ENCODE results near the gene HUWE1.

HUWE1 gene

GRCh38 chrX:53639257-53639656, 47.3 kb downstream of the HUWE1 start:
- Mint-ChIP-seq H3K27ac (no peak overlapping the region), H3K4me3 (no peak overlapping the region), H3K36me3 (ENCODE audit: low read depth) (peaks cover 65% of the 10 kb centered on the region), H3K9me3 (no peaks in the 10 kb centered on the region), H3K4me1 (no peaks in the 10 kb centered on the region), H3K27me3 (ENCODE audit: low read depth) (no peaks in the 10 kb centered on the region)
- no peak for TF ChIP-seq CTCF (IDR thresholded peaks at IDR 0.05; ENCODE audit: unreplicated experiment in 3 of 3)

GRCh38 chrX:53637479-53637878, 49.0 kb downstream of the HUWE1 start:
- no peak overlapping the region for H3K27ac Mint-ChIP-seq
- no peak for TF ChIP-seq CTCF (IDR thresholded peaks at IDR 0.05; ENCODE audit: unreplicated experiment in 3 of 3)

GRCh38 chrX:53631156-53631555, 55.4 kb downstream of the HUWE1 start:
- Mint-ChIP-seq H3K4me1 (no peaks in the 10 kb centered on the region), H3K27me3 (ENCODE audit: low read depth) (no peaks in the 10 kb centered on the region), H3K9me3 (no peaks in the 10 kb centered on the region), H3K27ac (no peak overlapping the region), H3K36me3 (ENCODE audit: low read depth) (peaks cover 90% of the 10 kb centered on the region), H3K4me3 (no peak overlapping the region)
- no peak for TF ChIP-seq CTCF (IDR thresholded peaks at IDR 0.05; ENCODE audit: unreplicated experiment in 3 of 3)

More at GRCh38 chrX:53637479-53637878, 49.0 kb downstream of the HUWE1 start:
- no peaks in the 10 kb centered on the region for H3K4me1 Mint-ChIP-seq
- H3K4me3 Mint-ChIP-seq = no peak overlapping the region
- no peaks in the 10 kb centered on the region for H3K9me3 Mint-ChIP-seq
- peaks cover 67% of the 10 kb centered on the region for H3K36me3 Mint-ChIP-seq (ENCODE audit: low read depth)
- no peaks in the 10 kb centered on the region for H3K27me3 Mint-ChIP-seq (ENCODE audit: low read depth)

- Mint-ChIP-seq H3K4me1 (no peaks in the 10 kb centered on the region), H3K9me3 (no peaks in the 10 kb centered on the region), H3K36me3 (ENCODE audit: low read depth) (peaks cover 85% of the 10 kb centered on the region), H3K27ac (peak overlapping the region in 2 of 3 experiments; percentile 44 to 69), H3K27me3 (ENCODE audit: low read depth) (no peaks in the 10 kb centered on the region), H3K4me3 (no peak overlapping the region)
- no peak for TF ChIP-seq CTCF (IDR thresholded peaks at IDR 0.05; ENCODE audit: unreplicated experiment in 3 of 3)
Observed at GRCh38 chrX:53630261-53630660, 56.3 kb downstream of the HUWE1 start.

GRCh38 chrX:53622431-53622830, 64.1 kb downstream of the HUWE1 start:
- Mint-ChIP-seq H3K36me3 (ENCODE audit: low read depth) (peaks cover 69% of the 10 kb centered on the region), H3K27me3 (ENCODE audit: low read depth) (no peaks in the 10 kb centered on the region), H3K4me1 (no peaks in the 10 kb centered on the region), H3K4me3 (no peak overlapping the region), H3K9me3 (no peaks in the 10 kb centered on the region), H3K27ac (no peak overlapping the region)
- TF ChIP-seq CTCF (IDR thresholded peaks at IDR 0.05; ENCODE audit: unreplicated experiment in 3 of 3) = no peak

- no peak for TF ChIP-seq CTCF (IDR thresholded peaks at IDR 0.05; ENCODE audit: unreplicated experiment in 3 of 3)
- H3K36me3 Mint-ChIP-seq (ENCODE audit: low read depth) = peaks cover 70% of the 10 kb centered on the region
- no peaks in the 10 kb centered on the region for H3K4me1 Mint-ChIP-seq
- H3K27ac Mint-ChIP-seq = no peak overlapping the region
- H3K4me3 Mint-ChIP-seq = no peak overlapping the region
- no peaks in the 10 kb centered on the region for H3K9me3 Mint-ChIP-seq
- H3K27me3 Mint-ChIP-seq (ENCODE audit: low read depth) = no peaks in the 10 kb centered on the region
Observed at GRCh38 chrX:53621418-53621986, 65.0 kb downstream of the HUWE1 start.
